GM18507 (cell line): Measurements from ENCODE around the gene NBR1.
A peak's percentile ranks its signal among the peaks of the same experiment; 100 is the strongest.
"Not testable (repeated sequence)": the region's sequence is repeated elsewhere in the genome, so short reads cannot be mapped to it uniquely, and the experiment has no call there.

Experiments
- DNase-seq: peaks from one replicate; pipeline ENCODE4 v3.0.0; 2011; ENCODE audit warnings: low read depth; ENCODE audit not compliant: insufficient read length; ENCODE audit errors: extremely low spot score
- FAIRE-seq: peaks from 2 replicates; lab custom pipeline; 2011; peaks lifted over from hg19 to GRCh38; lab: Jason Lieb, UNC

NBR1 gene

GRCh38 chr17:43151880-43152456, 19.0 kb upstream of the NBR1 start:
- DNase-seq (no peak), FAIRE-seq (no peak)

- not testable (repeated sequence) for DNase-seq, FAIRE-seq
Observed at GRCh38 chr17:43153197-43153835, 17.7 kb upstream of the NBR1 start.

- FAIRE-seq (no peak), DNase-seq (no peak)
Observed at GRCh38 chr17:43155666-43156065, 15.3 kb upstream of the NBR1 start.

- not testable (repeated sequence) for FAIRE-seq, DNase-seq
Observed at GRCh38 chr17:43159232-43159631, 11.8 kb upstream of the NBR1 start.

GRCh38 chr17:43159957-43160356, 11.1 kb upstream of the NBR1 start:
- FAIRE-seq, result not testable (repeated sequence)

GRCh38 chr17:43165971-43166370, 5.0 kb upstream of the NBR1 start:
- DNase-seq, FAIRE-seq: not testable (repeated sequence)

More at GRCh38 chr17:43159957-43160356, 11.1 kb upstream of the NBR1 start:
- not testable (repeated sequence) for DNase-seq

GRCh38 chr17:43169561-43170139, 1.4 kb upstream of the NBR1 start:
- no peak for FAIRE-seq
- DNase-seq, result no peak

- FAIRE-seq (peak; percentile 98), DNase-seq (peak; percentile 85)
Observed at GRCh38 chr17:43170140-43170765, 761 bp upstream of the NBR1 start.

GRCh38 chr17:43171586-43172487, 823 bp downstream of the NBR1 start:
- no peak for DNase-seq
- FAIRE-seq, result no peak

- DNase-seq, result no peak
- FAIRE-seq, result no peak
Observed at GRCh38 chr17:43175213-43176118, 4.5 kb downstream of the NBR1 start.

- no peak for DNase-seq
- FAIRE-seq, result no peak
Observed at GRCh38 chr17:43176119-43176570, 5.1 kb downstream of the NBR1 start.

GRCh38 chr17:43183921-43184320, 12.9 kb downstream of the NBR1 start:
- no peak for DNase-seq
- FAIRE-seq, result no peak

- not testable (repeated sequence) for DNase-seq, FAIRE-seq
Observed at GRCh38 chr17:43186656-43187055, 15.6 kb downstream of the NBR1 start.

- FAIRE-seq (no peak), DNase-seq (no peak)
Observed at GRCh38 chr17:43193251-43193650, 22.2 kb downstream of the NBR1 start.

- DNase-seq (no peak), FAIRE-seq (no peak)
Observed at GRCh38 chr17:43199633-43200032, 28.6 kb downstream of the NBR1 start.

GRCh38 chr17:43200127-43200526, 29.1 kb downstream of the NBR1 start:
- FAIRE-seq (no peak), DNase-seq (no peak)

GRCh38 chr17:43203013-43203412, 32.0 kb downstream of the NBR1 start:
- not testable (repeated sequence) for FAIRE-seq, DNase-seq

GRCh38 chr17:43210576-43210975, 39.6 kb downstream of the NBR1 start:
- DNase-seq (no peak), FAIRE-seq (no peak)

- no peak for FAIRE-seq
Observed at GRCh38 chr17:43211123-43211479, 40.1 kb downstream of the NBR1 start.

More at GRCh38 chr17:43211123-43211479, 40.1 kb downstream of the NBR1 start:
- DNase-seq, result no peak
